ENCODE results near the gene NOPCHAP1.

NOPCHAP1 gene

GRCh38 chr12:105015543-105015942, 29.4 kb downstream of the NOPCHAP1 start:
- H3K36me3 ChIP-seq (replicated peaks), result peaks cover 8% of the 10 kb centered on the region
- DNase-seq, result no peak
- in situ Hi-C loops (cut with HindIII; ENCODE audit: low pct_ligation_motif_present, low sequenced_read_pairs), result no loop called here

GRCh38 chr12:105018012-105018411, 31.9 kb downstream of the NOPCHAP1 start:
- no peak overlapping the region for H3K27ac ChIP-seq
- no peak for DNase-seq
- peaks cover 16% of the 10 kb centered on the region for H3K36me3 ChIP-seq (replicated peaks)
- no peak overlapping the region for H3K4me3 ChIP-seq (ENCODE audit: low read depth, low read length)
- TF ChIP-seq CTCF (IDR thresholded peaks at IDR 0.05; ENCODE audit: low read depth, low read length, missing control alignments), result no peak
- in situ Hi-C loops (cut with HindIII; ENCODE audit: low pct_ligation_motif_present, low sequenced_read_pairs), result no loop called here
- no peaks in the 10 kb centered on the region for H3K27me3 ChIP-seq (replicated peaks)

More at GRCh38 chr12:105015543-105015942, 29.4 kb downstream of the NOPCHAP1 start:
- no peak overlapping the region for H3K4me3 ChIP-seq (ENCODE audit: low read depth, low read length)
- no peak for TF ChIP-seq CTCF (IDR thresholded peaks at IDR 0.05; ENCODE audit: low read depth, low read length, missing control alignments)
- no peaks in the 10 kb centered on the region for H3K27me3 ChIP-seq (replicated peaks)
- no peak overlapping the region for H3K27ac ChIP-seq

GRCh38 chr12:105018776-105019175, 32.7 kb downstream of the NOPCHAP1 start:
- Histone ChIP-seq H3K27ac (no peak overlapping the region), H3K4me3 (ENCODE audit: low read depth, low read length) (no peak overlapping the region), H3K36me3 (replicated peaks) (peaks cover 22% of the 10 kb centered on the region), H3K27me3 (replicated peaks) (no peaks in the 10 kb centered on the region)
- DNase-seq, result no peak
- no peak for TF ChIP-seq CTCF (IDR thresholded peaks at IDR 0.05; ENCODE audit: low read depth, low read length, missing control alignments)
- in situ Hi-C loops (cut with HindIII; ENCODE audit: low pct_ligation_motif_present, low sequenced_read_pairs), result no loop called here

GRCh38 chr12:105020241-105020962, 34.3 kb downstream of the NOPCHAP1 start:
- H3K36me3 ChIP-seq (replicated peaks), result peaks cover 30% of the 10 kb centered on the region
- in situ Hi-C loops (cut with HindIII; ENCODE audit: low pct_ligation_motif_present, low sequenced_read_pairs), result no loop called here
- no peak for DNase-seq
- no peak overlapping the region for H3K27ac ChIP-seq
- no peak overlapping the region for H3K4me3 ChIP-seq (ENCODE audit: low read depth, low read length)
- TF ChIP-seq CTCF (IDR thresholded peaks at IDR 0.05; ENCODE audit: low read depth, low read length, missing control alignments), result no peak
- H3K27me3 ChIP-seq (replicated peaks), result no peaks in the 10 kb centered on the region

GRCh38 chr12:105024928-105025327, 38.8 kb downstream of the NOPCHAP1 start:
- H3K4me3 ChIP-seq (ENCODE audit: low read depth, low read length), result no peak overlapping the region
- no peaks in the 10 kb centered on the region for H3K27me3 ChIP-seq (replicated peaks)
- H3K36me3 ChIP-seq (replicated peaks), result peaks cover 58% of the 10 kb centered on the region
- no peak overlapping the region for H3K27ac ChIP-seq
- in situ Hi-C loops (cut with HindIII; ENCODE audit: low pct_ligation_motif_present, low sequenced_read_pairs), result no loop called here
- no peak for DNase-seq
- TF ChIP-seq CTCF (IDR thresholded peaks at IDR 0.05; ENCODE audit: low read depth, low read length, missing control alignments), result no peak

- TF ChIP-seq CTCF (IDR thresholded peaks at IDR 0.05; ENCODE audit: low read depth, low read length, missing control alignments), result no peak
- peak; percentile 27 for DNase-seq
- Histone ChIP-seq H3K27me3 (replicated peaks) (no peaks in the 10 kb centered on the region), H3K27ac (no peak overlapping the region), H3K4me3 (ENCODE audit: low read depth, low read length) (no peak overlapping the region), H3K36me3 (replicated peaks) (peaks cover 61% of the 10 kb centered on the region)
- in situ Hi-C loops (cut with HindIII; ENCODE audit: low pct_ligation_motif_present, low sequenced_read_pairs), result no loop called here
Observed at GRCh38 chr12:105025890-105026289, 39.8 kb downstream of the NOPCHAP1 start.

Measured in brain microvascular endothelial cell (primary cell).